GM21515 (cell line): Measurements from ENCODE around the gene PRKAR2A.
"Not testable (repeated sequence)": the region's sequence is repeated elsewhere in the genome, so short reads cannot be mapped to it uniquely, and the experiment has no call there.

Source experiments
- ATAC-seq: cut with Tn5 transposase; IDR thresholded peaks from one replicate; pipeline ENCODE4 v1.9.1; 2021; ENCODE audit not compliant: unreplicated experiment

Gene PRKAR2A

DNA sequence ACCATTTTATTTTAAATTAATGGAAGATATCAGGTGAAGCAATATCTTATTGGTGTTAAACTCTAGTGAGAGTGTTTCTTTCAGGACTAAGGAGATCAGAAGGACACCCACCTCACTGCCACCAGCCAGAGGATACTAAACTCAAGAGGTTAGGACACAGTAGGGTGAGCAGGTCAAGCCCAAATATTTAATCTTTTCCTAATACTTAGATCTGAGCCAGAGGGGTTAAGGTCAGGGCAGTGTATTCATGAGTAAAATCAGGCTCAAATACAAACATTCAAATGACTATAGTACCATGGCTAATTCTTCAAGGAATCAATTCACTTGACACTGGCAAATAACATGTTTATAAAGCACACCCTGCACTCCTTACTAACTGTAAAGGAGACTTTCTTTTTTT is 65.6 kb downstream of the PRKAR2A start:
- ATAC-seq: no peak

DNA sequence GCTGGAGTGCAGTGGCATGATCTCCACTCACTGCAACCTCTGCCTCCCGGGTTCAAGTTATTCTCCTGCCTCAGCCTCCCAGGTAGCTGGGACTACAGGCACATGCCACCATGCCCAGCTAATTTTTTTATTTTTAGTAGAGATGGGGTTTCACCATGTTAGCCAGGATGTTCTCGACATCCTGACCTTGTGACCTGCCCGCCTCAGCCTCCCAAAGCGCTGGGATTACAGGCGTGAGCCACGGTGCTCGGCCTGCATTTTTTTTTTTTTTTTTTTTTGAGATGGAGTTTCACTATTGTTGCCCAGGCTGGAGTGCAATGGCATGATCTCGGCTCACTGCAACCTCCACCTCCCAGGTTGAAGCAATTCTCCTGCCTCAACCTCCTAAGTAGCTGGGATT is 69.1 kb downstream of the PRKAR2A start:
- not testable (repeated sequence) for ATAC-seq

DNA sequence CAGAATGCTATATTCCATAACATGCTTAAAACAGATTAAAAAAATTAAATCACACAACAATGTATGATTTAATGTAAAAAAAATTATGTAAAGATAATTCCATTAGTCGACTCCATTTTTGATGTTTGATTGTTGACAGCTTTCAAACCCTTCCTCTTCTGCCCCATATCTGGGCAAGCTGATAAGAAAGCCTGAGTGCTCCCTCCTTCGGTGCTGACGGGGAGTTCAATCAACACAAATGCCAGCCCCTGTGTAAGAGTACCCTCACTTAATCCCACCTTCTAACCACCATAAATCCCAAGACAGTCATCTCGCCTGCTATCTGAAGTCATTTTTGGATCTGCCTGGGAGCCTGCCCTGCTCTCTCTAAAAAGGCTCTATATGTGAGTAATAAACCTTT is 70.8 kb downstream of the PRKAR2A start:
- ATAC-seq: no peak

DNA sequence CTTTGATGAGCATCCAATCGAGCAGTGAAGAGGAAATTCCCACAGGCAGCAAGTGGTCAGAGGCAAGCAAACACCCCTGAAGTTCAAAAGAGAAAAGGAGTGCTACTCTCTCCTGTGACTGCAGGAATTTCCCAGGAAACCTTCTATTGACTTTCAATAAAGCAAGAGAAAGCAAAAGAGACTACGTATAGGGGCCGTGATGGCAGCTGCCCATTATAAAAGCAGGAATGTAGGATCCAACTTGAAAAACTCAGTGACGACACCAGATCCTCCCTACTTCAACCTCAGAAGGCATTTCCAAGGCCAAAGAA is 77.5 kb downstream of the PRKAR2A start:
- no peak for ATAC-seq

DNA sequence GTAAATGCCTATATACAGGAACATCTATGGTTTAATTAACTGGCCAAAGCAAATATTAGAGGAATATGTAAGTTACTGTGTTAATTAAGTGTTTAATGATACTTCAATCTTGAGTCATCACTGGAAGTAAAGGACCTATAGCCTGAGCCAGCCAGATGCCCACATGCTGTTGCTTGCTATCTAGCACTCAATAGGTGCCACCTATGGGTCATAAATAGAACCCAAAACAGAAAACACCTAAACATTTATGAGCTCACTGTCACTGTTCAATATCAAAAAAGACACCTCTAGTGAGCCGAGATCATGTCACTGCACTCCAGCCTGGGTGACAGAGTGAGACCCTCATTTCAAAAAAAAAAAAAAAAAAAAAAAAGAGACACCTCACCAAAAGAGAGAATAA is 82.3 kb downstream of the PRKAR2A start:
- ATAC-seq: no peak

DNA sequence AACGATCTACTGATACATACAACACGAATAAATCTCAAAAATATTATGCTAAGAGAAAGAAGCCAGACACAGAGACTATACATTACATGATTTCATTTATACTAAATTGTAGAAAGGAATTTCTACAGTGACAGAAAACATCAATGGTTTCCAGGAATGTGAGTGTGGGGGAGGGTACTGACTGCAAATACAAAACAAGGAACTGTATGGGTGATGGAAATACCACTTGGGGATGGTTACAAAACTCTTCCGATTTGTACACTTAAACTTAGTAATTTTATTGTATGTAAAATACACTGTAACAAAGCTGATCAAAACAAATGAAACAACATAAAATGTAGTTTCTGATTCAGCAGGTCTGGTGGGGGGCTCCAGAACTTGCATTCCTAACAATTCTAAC is 84.9 kb downstream of the PRKAR2A start:
- ATAC-seq: no peak

DNA sequence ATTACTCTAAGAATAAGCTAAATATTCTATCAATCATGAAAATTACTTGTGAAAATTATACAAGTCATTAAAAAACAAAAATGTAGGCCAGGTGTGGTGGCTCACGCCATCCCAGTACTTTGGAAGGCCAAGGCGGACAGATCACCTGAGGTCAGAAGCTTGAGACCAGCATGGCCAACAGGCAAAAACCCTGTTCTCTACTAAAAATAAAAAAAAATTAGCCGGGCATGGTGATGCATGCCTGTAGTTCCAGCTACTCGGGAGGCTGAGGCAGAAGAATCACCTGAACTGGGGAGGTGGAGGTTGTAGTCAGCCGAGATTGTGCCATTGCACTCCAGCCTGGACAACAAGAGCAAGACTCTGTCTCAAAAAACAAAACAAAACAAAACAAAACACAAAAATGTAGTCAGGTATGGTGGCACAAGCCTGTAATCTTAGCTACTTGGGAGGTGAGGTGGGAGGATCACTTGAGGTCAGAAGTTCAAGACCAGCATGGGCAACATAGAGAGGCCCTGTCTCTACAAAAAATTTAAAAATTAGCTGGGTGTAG is 87.6 kb downstream of the PRKAR2A start:
- not testable (repeated sequence) for ATAC-seq

DNA sequence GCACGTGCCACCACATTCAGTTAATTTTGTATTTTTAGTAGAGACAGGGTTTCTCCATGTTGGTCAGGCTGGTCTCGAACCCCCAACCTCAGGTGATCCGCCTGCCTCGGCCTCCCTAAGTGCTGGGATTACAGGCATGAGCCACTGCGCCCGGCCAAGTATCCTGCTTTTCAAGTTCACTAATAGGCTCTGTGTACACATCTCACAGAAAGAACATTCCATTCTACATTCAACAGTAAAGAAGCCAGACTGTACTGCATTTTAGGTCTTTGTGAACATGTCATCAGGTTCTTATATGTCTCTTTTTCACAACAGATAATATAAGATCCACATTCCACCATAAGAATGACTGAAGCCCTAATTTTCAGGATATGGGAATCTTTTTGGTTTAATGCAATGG is 88.1 kb downstream of the PRKAR2A start:
- ATAC-seq: not testable (repeated sequence)

DNA sequence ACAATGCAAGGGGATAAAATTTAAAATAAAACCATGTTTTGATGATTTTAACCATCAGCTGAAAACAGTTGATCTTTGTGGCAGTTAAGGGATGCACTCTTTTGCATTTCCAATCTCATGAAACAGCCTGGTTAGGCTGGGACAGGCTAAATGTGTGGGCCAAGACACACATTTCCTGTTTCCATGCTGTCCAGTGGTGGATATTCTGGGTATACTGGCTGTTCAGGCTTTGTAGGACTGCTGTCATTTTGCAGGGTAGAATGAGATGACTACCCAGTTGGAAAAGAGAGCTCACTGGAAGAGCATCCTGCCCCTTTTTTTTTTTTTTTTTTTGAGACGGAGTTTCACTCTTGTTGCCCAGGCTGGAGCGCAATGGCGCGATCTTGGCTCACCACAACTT is 88.6 kb downstream of the PRKAR2A start:
- ATAC-seq: no peak

DNA sequence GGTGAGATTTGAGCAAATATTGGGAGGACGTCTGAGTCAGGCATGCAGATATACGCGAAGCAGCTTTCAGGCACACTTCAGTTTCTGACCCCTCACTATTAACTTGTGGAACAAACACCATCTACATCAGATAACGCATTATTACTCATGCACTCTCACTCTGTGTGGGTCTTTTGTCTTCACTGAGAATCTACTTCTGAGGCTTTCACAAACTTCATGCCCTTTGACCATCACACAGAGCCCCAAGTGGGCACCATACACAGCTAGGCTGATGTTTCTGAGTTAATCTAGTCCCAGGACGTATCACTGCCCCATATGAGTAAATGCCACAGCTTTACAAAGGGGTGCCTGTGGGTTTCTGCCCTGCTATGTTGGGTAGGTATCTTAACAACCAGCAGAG is 91.0 kb downstream of the PRKAR2A start:
- no peak for ATAC-seq

DNA sequence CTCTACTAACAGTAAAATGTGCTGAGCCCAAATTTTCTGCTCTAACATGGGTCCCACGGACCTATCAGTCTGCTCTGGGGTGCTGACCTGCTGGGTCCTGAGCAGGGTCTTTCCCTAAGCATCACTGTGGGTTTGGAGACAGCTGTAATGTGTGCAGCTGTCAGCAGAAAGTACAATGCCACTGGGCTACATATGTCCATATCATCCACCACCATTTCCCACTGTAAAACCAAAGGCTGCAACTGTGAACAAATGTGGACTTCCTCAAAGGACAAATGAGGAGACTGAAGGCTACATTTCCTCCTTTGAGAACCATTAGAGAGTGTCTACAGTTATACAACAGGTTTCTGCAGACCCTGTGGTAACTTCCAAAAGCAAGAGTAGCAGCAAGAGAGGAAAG is 96.8 kb downstream of the PRKAR2A start:
- no peak for ATAC-seq

DNA sequence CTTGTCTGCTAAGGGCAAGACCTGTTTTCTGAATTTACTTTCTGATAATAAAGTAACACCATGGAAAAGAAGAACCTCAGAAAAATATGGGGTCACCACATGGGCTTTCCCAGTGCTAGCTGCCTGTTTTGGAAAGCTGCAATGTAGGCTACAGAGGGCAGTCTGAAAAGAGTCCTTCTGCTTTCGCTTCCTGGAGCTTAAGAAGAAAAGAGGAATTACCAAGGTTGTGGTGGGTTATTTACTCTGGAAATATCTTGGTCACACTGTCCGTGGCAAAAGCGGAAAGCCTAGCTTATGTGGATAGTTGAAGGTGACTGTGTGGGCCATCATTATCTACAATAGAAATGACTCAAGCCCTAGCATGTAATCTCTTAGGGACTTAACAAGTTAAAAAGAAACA is 98.9 kb downstream of the PRKAR2A start:
- ATAC-seq: no peak

DNA sequence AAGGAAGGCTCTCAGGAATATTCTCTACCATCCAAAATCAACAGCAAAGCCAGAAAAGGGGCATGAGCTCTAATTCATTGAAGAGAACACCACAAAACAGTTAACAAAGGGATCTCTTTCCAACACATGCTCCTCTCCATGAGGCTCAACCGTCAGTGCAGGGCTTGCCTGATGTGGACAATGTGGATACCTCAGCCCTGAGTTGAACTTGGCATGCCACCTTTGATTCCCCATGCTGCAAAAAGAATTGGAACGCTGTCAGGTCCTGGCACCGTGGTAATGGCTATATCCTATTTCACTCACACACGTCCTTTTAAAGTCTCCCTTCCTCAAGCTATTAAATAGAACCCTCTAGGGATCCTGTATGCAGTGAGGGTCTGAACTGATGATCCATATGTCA is 100.0 kb downstream of the PRKAR2A start:
- no peak for ATAC-seq

DNA sequence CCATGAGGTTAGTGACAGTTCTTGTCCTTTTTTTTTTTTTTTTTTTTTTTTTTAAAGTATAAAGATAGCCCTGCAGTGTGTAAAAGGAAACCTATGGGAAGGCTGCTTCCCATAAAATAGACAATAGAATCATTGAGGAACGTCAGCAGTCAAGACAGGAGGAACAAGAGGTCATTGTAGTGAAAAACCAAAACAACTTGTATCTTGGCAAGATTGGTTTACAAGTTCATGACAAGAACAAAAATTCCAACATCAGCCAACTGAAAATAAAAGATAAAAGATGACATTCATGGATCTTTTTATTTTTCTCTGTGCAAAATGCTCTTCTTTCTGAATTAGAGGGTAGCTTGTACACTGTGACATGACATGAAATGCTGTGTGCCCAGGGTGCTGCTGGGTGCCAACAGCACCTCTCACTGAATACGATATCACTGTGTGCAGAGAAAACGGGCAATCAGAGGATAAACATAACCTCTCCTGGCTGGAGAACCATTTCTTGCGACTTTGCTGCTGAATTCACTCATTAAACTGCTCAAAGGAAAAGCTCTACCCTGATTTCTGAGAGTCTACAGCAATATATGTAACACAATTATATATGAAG is 100.6 kb downstream of the PRKAR2A start:
- ATAC-seq: no peak

DNA sequence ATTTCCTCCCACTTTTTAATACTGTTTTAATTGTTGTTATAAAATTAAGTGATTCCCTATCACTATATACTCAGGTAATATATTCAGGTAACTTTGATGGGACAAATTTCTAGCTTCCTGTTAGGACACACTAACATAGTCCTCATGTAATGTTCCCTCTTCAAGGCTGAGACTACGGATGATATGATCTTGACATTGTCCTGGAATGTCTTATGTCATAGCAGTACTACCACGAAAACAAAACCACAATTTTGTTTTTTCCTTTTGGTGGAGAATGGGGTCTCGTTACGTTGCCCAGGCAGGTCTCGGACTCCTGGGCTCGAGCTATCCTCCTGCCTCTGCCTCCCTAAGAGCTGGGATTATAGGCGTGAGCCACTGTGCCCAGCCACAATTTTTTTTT is 103.9 kb downstream of the PRKAR2A start:
- no peak for ATAC-seq

DNA sequence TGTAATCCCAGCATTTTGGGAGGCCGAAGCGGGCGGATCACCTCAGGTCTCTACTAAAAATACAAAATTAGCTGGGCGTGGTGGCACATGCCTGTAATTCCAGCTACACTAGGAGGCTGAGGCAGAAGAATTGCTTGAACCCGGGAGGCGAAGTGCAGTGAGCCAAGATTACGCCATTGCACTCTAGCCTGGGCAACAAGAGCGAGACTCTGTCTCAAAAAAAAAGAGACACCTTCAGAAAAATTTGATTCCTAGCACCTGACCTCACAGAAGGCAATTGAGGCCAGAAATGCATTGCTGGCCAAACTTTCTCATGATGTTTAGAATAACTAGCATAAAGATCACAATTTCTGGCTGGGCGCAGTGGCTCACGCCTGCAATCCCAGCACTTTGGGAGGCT is 106.4 kb downstream of the PRKAR2A start:
- ATAC-seq: not testable (repeated sequence)

DNA sequence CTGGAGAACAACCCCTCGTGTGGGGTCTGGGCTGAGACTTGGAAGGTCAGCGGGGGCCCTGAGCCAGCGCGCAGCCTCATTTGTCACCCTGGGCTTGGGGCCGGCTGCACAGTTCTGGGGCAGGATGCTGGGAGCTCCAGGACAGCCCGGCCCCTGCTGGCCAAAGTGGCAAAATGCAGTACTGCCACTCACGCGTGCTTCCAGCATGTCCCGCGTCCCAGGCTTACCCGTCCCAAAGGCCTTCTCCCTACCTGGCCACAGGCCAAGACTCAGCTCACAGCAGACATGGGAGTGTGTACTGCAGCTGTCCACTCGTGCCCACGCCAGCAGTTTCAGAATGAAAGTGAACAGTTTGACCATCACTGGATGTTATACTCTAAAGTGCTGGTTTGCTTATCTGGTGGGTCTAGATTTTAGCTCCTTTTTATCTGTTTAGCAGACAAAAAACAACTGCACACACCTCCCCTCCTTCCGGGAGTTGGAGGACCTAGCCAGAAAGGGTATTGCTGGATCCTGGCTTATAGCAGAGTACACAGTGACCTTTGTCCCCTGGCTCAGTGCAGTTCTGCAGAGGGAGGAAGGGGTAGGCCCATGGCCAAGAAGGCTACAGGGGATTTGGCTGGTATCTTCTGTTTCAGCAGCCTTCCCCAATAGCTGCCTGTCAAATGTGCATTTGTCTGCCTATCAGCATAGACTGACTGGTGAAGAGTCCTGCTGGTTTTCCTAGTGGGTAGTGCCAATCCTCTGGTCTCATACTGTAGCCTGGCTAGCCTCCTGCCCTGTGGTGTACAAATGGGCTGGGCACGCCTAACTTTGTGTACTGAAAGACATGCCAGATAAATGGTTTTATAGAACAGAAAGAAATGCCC is 107.5 kb downstream of the PRKAR2A start:
- ATAC-seq: peak; percentile 67

DNA sequence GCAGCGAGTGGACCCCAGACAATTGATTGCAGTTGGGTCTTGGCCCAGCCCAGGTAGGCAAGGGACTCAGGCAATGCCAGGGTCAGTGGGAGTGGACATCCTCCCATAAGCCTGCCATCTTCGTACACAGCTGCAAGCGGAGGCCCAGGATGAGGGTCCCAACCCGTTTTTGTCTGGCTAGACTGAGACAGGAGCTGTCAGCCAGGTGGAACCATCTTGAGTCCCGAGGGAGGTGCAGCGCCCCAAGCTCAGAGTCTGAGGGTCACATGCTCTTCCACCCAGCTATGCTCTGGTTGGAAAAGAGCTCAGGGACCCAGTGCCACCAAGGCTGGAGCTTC is 108.1 kb downstream of the PRKAR2A start:
- peak; percentile 15 for ATAC-seq

DNA sequence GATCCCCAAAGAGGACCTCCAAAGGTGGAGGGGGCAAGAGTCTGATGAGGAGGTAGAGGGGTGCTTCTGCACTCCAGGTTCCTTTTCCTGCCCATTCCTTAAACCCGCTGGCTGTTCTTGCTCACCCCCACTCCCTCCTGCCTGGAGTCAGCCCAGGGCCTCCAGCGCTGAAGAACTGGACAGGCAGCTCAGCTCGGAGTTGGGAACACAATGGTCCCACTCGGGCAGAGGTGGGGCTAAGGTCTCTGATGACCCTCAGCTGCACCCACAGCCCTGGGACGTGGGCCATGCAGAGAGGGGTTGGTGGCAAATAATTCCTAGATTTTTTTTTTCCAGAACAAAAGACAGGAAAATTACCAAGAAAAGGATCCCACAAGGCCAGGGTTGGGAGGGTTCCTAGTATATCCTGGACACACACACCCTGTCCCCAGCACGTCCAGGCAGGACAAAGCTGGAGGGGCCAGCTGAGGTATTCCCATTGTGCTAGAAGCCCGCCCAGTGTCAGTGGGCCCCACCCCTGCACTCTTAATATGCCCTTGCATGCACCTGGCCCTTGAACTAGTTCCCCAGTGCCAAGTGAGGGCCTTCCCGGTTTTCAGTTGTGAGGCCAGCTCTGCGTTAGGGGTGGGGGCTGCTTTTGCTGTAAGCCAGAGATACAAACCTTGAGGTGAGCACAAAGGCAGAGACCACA is 108.6 kb downstream of the PRKAR2A start:
- ATAC-seq: no peak

DNA sequence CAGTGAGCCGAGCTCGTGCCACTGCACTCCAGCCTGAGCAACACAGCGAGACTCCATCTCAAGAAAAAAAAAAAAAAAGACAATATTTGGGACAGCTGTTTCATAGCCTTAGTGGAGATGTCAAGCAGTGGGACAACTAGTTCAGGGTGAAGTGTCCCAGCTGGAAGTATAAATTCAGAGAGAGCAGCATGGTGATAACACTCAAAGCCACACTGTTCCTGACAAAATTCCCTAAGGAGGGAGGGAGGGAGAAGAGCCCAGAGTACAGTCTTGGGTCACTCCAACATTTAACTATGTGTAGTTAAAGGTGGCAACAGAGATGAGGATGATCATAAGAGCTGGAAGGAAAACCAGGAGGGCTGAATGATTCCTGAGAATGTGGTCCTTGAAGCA is 109.5 kb downstream of the PRKAR2A start:
- no peak for ATAC-seq

DNA sequence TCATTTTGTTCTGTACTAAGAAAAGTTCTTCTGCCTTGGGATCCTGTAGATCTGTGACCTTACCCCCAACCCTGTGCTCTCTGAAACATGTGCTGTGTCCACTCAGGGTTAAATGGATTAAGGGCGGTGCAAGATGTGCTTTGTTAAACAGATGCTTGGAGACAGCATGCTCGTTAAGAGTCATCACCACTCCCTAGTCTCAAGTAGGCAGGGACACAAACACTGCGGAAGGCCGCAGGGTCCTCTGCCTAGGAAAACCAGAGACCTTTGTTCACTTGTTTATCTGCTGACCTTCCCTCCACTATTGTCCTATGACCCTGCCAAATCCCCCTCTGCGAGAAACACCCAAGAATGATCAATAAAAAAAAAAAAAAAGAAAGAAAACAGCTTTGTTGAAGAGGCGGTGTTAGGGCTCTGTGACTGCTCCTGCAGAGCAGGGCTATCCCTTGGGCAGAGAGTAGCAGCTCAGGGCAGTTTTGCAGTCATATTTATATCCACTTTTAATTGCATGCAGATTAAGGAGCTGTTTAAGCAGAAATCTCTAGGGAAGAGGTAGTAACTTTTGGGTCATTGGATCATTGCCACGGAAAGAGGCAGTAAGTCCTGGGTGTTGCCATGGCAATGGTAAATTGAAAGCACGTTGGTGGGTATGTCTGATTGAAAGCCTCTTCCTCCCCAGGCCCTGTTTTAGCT is 112.5 kb downstream of the PRKAR2A start:
- ATAC-seq: not testable (repeated sequence)
